Mesenchymal stem cell (in vitro differentiated cells and primary cell): Measurements from ENCODE around the gene SEZ6L.

ENCODE experiments used
- DNase-seq: peaks from one replicate; pipeline ENCODE4 v3.0.0-alpha.2; 2013
- H2AFZ ChIP-seq: one replicate; pipeline ENCODE4 v1.6.1; 2013; ENCODE audit warnings: low read depth, mild to moderate bottlenecking, control low read depth, inconsistent platforms, low read length, moderate library complexity
- H2AK5ac ChIP-seq: 2 replicates; pipeline ENCODE4 v1.6.1; 2013; ENCODE audit warnings: low read length, moderate library complexity, mild to moderate bottlenecking, inconsistent platforms; ENCODE audit not compliant: severe bottlenecking
- H2BK120ac ChIP-seq: one replicate; pipeline ENCODE4 v1.6.1; 2013; ENCODE audit warnings: low read depth, mild to moderate bottlenecking, inconsistent platforms, low read length, moderate library complexity
- H2BK12ac ChIP-seq, 2 experiments: one replicate each; pipeline ENCODE4 v1.6.1; 2013; ENCODE audit warnings: inconsistent platforms in 2 of 2, low read length in 2 of 2, mild to moderate bottlenecking in 2 of 2, moderate library complexity in 2 of 2, control low read depth in 1 of 2
- H2BK15ac ChIP-seq: one replicate; pipeline ENCODE4 v1.6.1; 2013; ENCODE audit warnings: mild to moderate bottlenecking, low read depth, inconsistent platforms; ENCODE audit not compliant: poor library complexity, severe bottlenecking
- H2BK5ac ChIP-seq: 2 replicates; pipeline ENCODE4 v1.6.1; 2013; ENCODE audit warnings: low read depth, mild to moderate bottlenecking, low read length, control low read depth, inconsistent platforms; ENCODE audit not compliant: poor library complexity, severe bottlenecking
- H3K14ac ChIP-seq, 2 experiments: one replicate each; pipeline ENCODE4 v1.6.1; 2013; ENCODE audit warnings: inconsistent platforms in 2 of 2, low read length in 2 of 2, control low read depth in 1 of 2, mild to moderate bottlenecking in 1 of 2, moderate library complexity in 1 of 2
- H3K18ac ChIP-seq, 2 experiments: one replicate each; pipeline ENCODE4 v1.6.1; 2013; ENCODE audit warnings: inconsistent platforms in 2 of 2, low read length in 2 of 2, control low read depth in 1 of 2, low read depth in 1 of 2, mild to moderate bottlenecking in 1 of 2
- H3K23ac ChIP-seq, 2 experiments: one replicate each; pipeline ENCODE4 v1.6.1; 2013; ENCODE audit warnings: inconsistent platforms in 2 of 2, low read length in 2 of 2, mild to moderate bottlenecking in 2 of 2, moderate library complexity in 2 of 2, control low read depth in 1 of 2
- H3K27ac ChIP-seq: 2 replicates; pipeline ENCODE4 v1.5.1; 2013; ENCODE audit warnings: mild to moderate bottlenecking, moderate library complexity, low read length, control low read depth, inconsistent platforms; ENCODE audit not compliant: poor library complexity, severe bottlenecking
- H3K27me3 ChIP-seq, 2 experiments: 2 replicates each; pipeline versions ENCODE4 v1.6.1 to v1.7.0; 2013; ENCODE audit warnings: low read length in 2 of 2, mild to moderate bottlenecking in 2 of 2, moderate library complexity in 2 of 2, control low read depth in 1 of 2, inconsistent platforms in 1 of 2; ENCODE audit not compliant: control insufficient read depth in 1 of 2, insufficient read depth in 1 of 2
- H3K36me3 ChIP-seq, 2 experiments: 2 replicates each; pipeline versions ENCODE4 v1.6.1 to v1.7.0; 2013; ENCODE audit warnings: low read length in 2 of 2, control low read depth in 1 of 2, inconsistent platforms in 1 of 2, low read depth in 1 of 2, mild to moderate bottlenecking in 1 of 2; ENCODE audit not compliant: insufficient read depth in 2 of 2, control insufficient read depth in 1 of 2
- H3K4ac ChIP-seq, 2 experiments: one replicate each; pipeline ENCODE4 v1.6.1; 2013; ENCODE audit warnings: inconsistent platforms in 2 of 2, low read length in 2 of 2, mild to moderate bottlenecking in 2 of 2, moderate library complexity in 2 of 2, control low read depth in 1 of 2, low read depth in 1 of 2
- H3K4me1 ChIP-seq: 2 replicates; pipeline ENCODE4 v1.6.1; 2013; ENCODE audit warnings: low read depth, low read length, control low read depth; ENCODE audit not compliant: control insufficient read depth, insufficient read depth
- H3K4me2 ChIP-seq: 2 replicates; pipeline ENCODE4 v1.6.1; 2013; ENCODE audit warnings: low read length, mild to moderate bottlenecking, inconsistent platforms; ENCODE audit not compliant: poor library complexity, severe bottlenecking
- H3K4me3 ChIP-seq, 2 experiments: 2 replicates each; pipeline versions ENCODE4 v1.5.1 to v1.7.0; 2013; ENCODE audit warnings: low read length in 2 of 2, mild to moderate bottlenecking in 2 of 2, control low read depth in 1 of 2, low read depth in 1 of 2; ENCODE audit not compliant: insufficient read depth in 1 of 2
- H3K79me1 ChIP-seq: replicated peaks from 2 replicates; pipeline ENCODE4 v1.6.1; 2013; ENCODE audit warnings: mild to moderate bottlenecking, control low read depth, low read length, inconsistent platforms; ENCODE audit not compliant: poor library complexity, severe bottlenecking
- H3K9ac ChIP-seq: 2 replicates; pipeline ENCODE4 v1.7.0; 2013; ENCODE audit warnings: mild to moderate bottlenecking, low read length, moderate library complexity
- H3K9me3 ChIP-seq: 2 replicates; pipeline ENCODE4 v1.7.0; 2013; ENCODE audit warnings: mild to moderate bottlenecking, low read length; ENCODE audit not compliant: control insufficient read depth
- H4K8ac ChIP-seq: one replicate; pipeline ENCODE4 v1.6.1; 2013; ENCODE audit warnings: inconsistent platforms, mild to moderate bottlenecking, low read length, moderate library complexity
- H4K91ac ChIP-seq: one replicate; pipeline ENCODE4 v1.6.1; 2013; ENCODE audit warnings: mild to moderate bottlenecking, low read length, inconsistent platforms
- WGBS: methylation state at CpG from one replicate; pipeline ENCODE4 v1.1.7; 2013; ENCODE audit warnings: mixed read lengths; 5-methylcytosine and 5-hydroxymethylcytosine counted together

The SEZ6L gene

GRCh38 chr22:26269572-26269971, 100.3 kb downstream of the SEZ6L start:
- no peak overlapping the region for H3K18ac ChIP-seq
- H3K14ac ChIP-seq = no peak overlapping the region
- no peak overlapping the region for H2AK5ac ChIP-seq
- H3K9me3 ChIP-seq = no peaks in the 10 kb centered on the region
- H3K23ac ChIP-seq = no peak overlapping the region
- no peak overlapping the region for H2BK5ac ChIP-seq
- no peak overlapping the region for H3K4ac ChIP-seq
- no peak overlapping the region for H2BK15ac ChIP-seq
- H4K91ac ChIP-seq = no peak overlapping the region
- no peak overlapping the region for H3K9ac ChIP-seq
- H3K27me3 ChIP-seq = peaks cover 0 to 12% of the 10 kb centered on the region in 2 experiments
- 58% methylated on average over 7 of the region's 7 CpGs for WGBS
- no peak overlapping the region for H3K27ac ChIP-seq
- H3K4me1 ChIP-seq = no peaks in the 10 kb centered on the region
- no peak overlapping the region for H3K4me2 ChIP-seq
- no peak overlapping the region for H3K4me3 ChIP-seq
- no peaks in the 10 kb centered on the region for H3K79me1 ChIP-seq
- H2BK12ac ChIP-seq = no peak overlapping the region
- no peak for DNase-seq
- no peaks in the 10 kb centered on the region for H3K36me3 ChIP-seq
- no peak overlapping the region for H4K8ac ChIP-seq
- no peak overlapping the region for H2BK120ac ChIP-seq
- H2AFZ ChIP-seq = no peak overlapping the region

DNA sequence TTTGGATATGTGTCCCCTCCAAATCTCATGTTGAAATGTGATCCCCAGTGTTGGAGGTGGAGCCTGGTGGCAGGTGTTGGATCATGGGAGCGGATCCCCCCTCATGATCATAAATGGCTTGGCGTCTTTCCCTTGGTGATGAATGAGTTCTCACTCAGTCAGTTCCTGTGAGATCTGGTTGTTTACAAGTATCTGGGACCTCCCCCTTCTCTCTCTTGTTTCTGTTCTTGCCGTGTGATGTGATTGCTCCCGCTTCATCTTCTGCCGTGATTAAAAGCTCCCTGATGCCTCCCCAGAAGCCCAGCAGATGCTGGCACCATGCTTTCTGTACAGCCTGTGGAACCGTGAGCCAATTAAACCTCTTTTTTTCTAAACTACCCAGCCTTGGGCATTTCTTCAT, 102.2 kb downstream of the SEZ6L start:
- DNase-seq = no peak
- H3K36me3 ChIP-seq = no peaks in the 10 kb centered on the region
- WGBS = 74% methylated on average over 6 of the region's 6 CpGs
- no peak overlapping the region for H3K27ac ChIP-seq
- H3K4me3 ChIP-seq = no peak overlapping the region
- H3K27me3 ChIP-seq = peaks cover 3 to 19% of the 10 kb centered on the region in 2 experiments
- H3K9me3 ChIP-seq = no peaks in the 10 kb centered on the region
- H3K4ac ChIP-seq = no peak overlapping the region
- H3K79me1 ChIP-seq = no peaks in the 10 kb centered on the region
- H2BK5ac ChIP-seq = no peak overlapping the region
- no peak overlapping the region for H4K91ac ChIP-seq
- H3K9ac ChIP-seq = no peak overlapping the region
- H2AFZ ChIP-seq = no peak overlapping the region
- no peak overlapping the region for H2BK15ac ChIP-seq
- H3K14ac ChIP-seq = no peak overlapping the region
- no peak overlapping the region for H3K23ac ChIP-seq
- H3K4me2 ChIP-seq = no peak overlapping the region
- no peak overlapping the region for H2BK120ac ChIP-seq
- H3K18ac ChIP-seq = no peak overlapping the region
- no peak overlapping the region for H2AK5ac ChIP-seq
- no peaks in the 10 kb centered on the region for H3K4me1 ChIP-seq
- no peak overlapping the region for H4K8ac ChIP-seq
- no peak overlapping the region for H2BK12ac ChIP-seq

GRCh38 chr22:26273011-26273675, 103.9 kb downstream of the SEZ6L start:
- H3K4ac ChIP-seq = no peak overlapping the region
- peaks cover 3 to 23% of the 10 kb centered on the region in 2 experiments for H3K27me3 ChIP-seq
- no peak overlapping the region for H2BK120ac ChIP-seq
- no peak overlapping the region for H3K27ac ChIP-seq
- no peak overlapping the region for H2AFZ ChIP-seq
- H2BK5ac ChIP-seq = no peak overlapping the region
- H4K91ac ChIP-seq = no peak overlapping the region
- H2BK15ac ChIP-seq = no peak overlapping the region
- H3K79me1 ChIP-seq = no peaks in the 10 kb centered on the region
- no peaks in the 10 kb centered on the region for H3K4me1 ChIP-seq
- H3K14ac ChIP-seq = no peak overlapping the region
- WGBS = 76% methylated on average over 12 of the region's 12 CpGs
- H3K36me3 ChIP-seq = no peaks in the 10 kb centered on the region
- H2BK12ac ChIP-seq = no peak overlapping the region
- H3K4me2 ChIP-seq = no peak overlapping the region
- no peak for DNase-seq
- H3K18ac ChIP-seq = no peak overlapping the region
- H3K9me3 ChIP-seq = no peaks in the 10 kb centered on the region
- no peak overlapping the region for H3K4me3 ChIP-seq
- H4K8ac ChIP-seq = no peak overlapping the region
- H2AK5ac ChIP-seq = no peak overlapping the region
- H3K9ac ChIP-seq = no peak overlapping the region
- H3K23ac ChIP-seq = no peak overlapping the region

DNA sequence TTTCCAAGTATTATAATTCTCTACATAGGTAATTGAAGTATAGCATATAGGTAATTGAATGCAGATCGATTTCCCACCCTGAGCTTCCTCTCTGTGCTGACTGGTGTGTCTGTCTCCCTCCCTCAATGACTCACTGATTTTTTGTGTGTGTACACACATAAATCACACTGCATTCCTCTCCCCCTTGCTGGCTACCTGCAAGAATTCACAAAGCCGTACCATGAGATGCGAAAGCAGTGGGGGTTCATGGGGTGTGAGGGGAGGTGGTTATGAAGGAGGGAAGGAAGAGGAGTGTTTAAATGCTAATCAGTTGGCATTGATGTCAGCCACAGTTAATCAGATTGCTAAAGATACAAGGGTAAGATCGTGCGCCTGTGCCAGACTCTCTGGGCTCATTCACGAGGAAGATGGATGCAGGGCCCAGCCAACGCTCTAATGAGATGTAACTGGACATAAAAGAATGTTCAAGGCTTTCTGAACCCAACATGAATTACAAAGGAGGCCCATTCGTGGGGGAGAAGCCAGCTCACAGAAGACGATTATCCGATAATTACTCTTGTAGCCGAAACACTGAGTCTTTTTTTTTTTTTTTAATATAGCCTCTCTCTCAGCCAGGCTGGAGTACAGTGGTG, 107.4 kb downstream of the SEZ6L start:
- Histone ChIP-seq H2BK5ac (no peak overlapping the region), H3K23ac (no peak overlapping the region), H2AFZ (no peak overlapping the region), H3K27me3 (peaks cover 3 to 18% of the 10 kb centered on the region in 2 experiments), H3K4me2 (no peak overlapping the region), H3K79me1 (no peaks in the 10 kb centered on the region), H3K4me3 (no peak overlapping the region), H3K18ac (no peak overlapping the region), H2BK120ac (no peak overlapping the region), H3K9me3 (no peaks in the 10 kb centered on the region), H3K4me1 (no peaks in the 10 kb centered on the region), H4K8ac (no peak overlapping the region), H4K91ac (no peak overlapping the region), H3K9ac (no peak overlapping the region), H2BK15ac (no peak overlapping the region), H3K27ac (no peak overlapping the region), H2BK12ac (no peak overlapping the region), H3K36me3 (no peaks in the 10 kb centered on the region), H2AK5ac (no peak overlapping the region), H3K14ac (no peak overlapping the region), H3K4ac (no peak overlapping the region)
- no peak for DNase-seq
- 72% methylated on average over 10 of the region's 11 CpGs for WGBS
